ENCODE measurements around the gene POU3F1.

Gene POU3F1

GRCh38 chr1:38025233-38025632 lies 21.4 kb downstream of the POU3F1 start:
- DNase-seq = no peak
- Histone ChIP-seq H3K27ac (ENCODE audit: low read length) (no peak overlapping the region), H3F3A (ENCODE audit: insufficient read depth, low read length) (peaks cover 35% of the 10 kb centered on the region), H3K4me2 (ENCODE audit: low read depth, low read length) (no peak overlapping the region), H2AFZ (ENCODE audit: low read length) (no peak overlapping the region), H3K9ac (ENCODE audit: low read length) (no peak overlapping the region), H3K9me2 (replicated peaks; ENCODE audit: insufficient read depth, low read length) (no peaks in the 10 kb centered on the region), H3K27me3 (replicated peaks; ENCODE audit: insufficient read depth, low read length) (no peaks in the 10 kb centered on the region), H3K36me3 (replicated peaks; ENCODE audit: insufficient read depth, low read length) (no peaks in the 10 kb centered on the region; the same call in 1 of the 2 replicates), H3K4me3 (ENCODE audit: low read length) (no peak overlapping the region), H4K20me1 (ENCODE audit: insufficient read depth, low read length) (no peaks in the 10 kb centered on the region), H3K4me1 (ENCODE audit: low read length) (peaks cover 36% of the 10 kb centered on the region), H3K9me3 (replicated peaks; ENCODE audit: insufficient read depth, low read length) (no peaks in the 10 kb centered on the region), H3K79me2 (ENCODE audit: low read length) (no peaks in the 10 kb centered on the region; the same call in 1 of the 2 replicates)
- no peak for TF ChIP-seq EZH2phosphoT487 (IDR thresholded peaks at IDR 0.05; ENCODE audit: low read length)
- TF ChIP-seq CTCF (IDR thresholded peaks at IDR 0.05; ENCODE audit: low read length) = no peak
- TF ChIP-seq EZH2 (optimal IDR thresholded peaks at IDR 0.05; ENCODE audit: low read depth, low read length) = no peak

- Histone ChIP-seq H3K79me2 (ENCODE audit: low read length) (peaks cover 10% of the 10 kb centered on the region), H3K27me3 (replicated peaks; ENCODE audit: insufficient read depth, low read length) (no peaks in the 10 kb centered on the region), H3K36me3 (replicated peaks; ENCODE audit: insufficient read depth, low read length) (peaks cover 5% of the 10 kb centered on the region), H3K9me3 (replicated peaks; ENCODE audit: insufficient read depth, low read length) (no peaks in the 10 kb centered on the region), H3K4me3 (ENCODE audit: low read length) (no peak overlapping the region), H2AFZ (ENCODE audit: low read length) (no peak overlapping the region), H3K9ac (ENCODE audit: low read length) (no peak overlapping the region), H3K4me1 (ENCODE audit: low read length) (peaks cover 12% of the 10 kb centered on the region), H3K27ac (ENCODE audit: low read length) (no peak overlapping the region), H3F3A (ENCODE audit: insufficient read depth, low read length) (peaks cover 14% of the 10 kb centered on the region), H4K20me1 (ENCODE audit: insufficient read depth, low read length) (no peaks in the 10 kb centered on the region), H3K4me2 (ENCODE audit: low read depth, low read length) (no peak overlapping the region), H3K9me2 (replicated peaks; ENCODE audit: insufficient read depth, low read length) (no peaks in the 10 kb centered on the region)
- no peak for DNase-seq
- TF ChIP-seq EZH2phosphoT487 (IDR thresholded peaks at IDR 0.05; ENCODE audit: low read length) = no peak
- no peak for TF ChIP-seq CTCF (IDR thresholded peaks at IDR 0.05; ENCODE audit: low read length)
- TF ChIP-seq EZH2 (optimal IDR thresholded peaks at IDR 0.05; ENCODE audit: low read depth, low read length) = no peak
Measured at GRCh38 chr1:38022810-38023209, 23.8 kb downstream of the POU3F1 start.

GRCh38 chr1:38021969-38022368 lies 24.6 kb downstream of the POU3F1 start:
- no peak for DNase-seq
- Histone ChIP-seq H4K20me1 (ENCODE audit: insufficient read depth, low read length) (no peaks in the 10 kb centered on the region), H3F3A (ENCODE audit: insufficient read depth, low read length) (peaks cover 6% of the 10 kb centered on the region), H3K27me3 (replicated peaks; ENCODE audit: insufficient read depth, low read length) (no peaks in the 10 kb centered on the region), H3K4me3 (ENCODE audit: low read length) (no peak overlapping the region), H3K4me1 (ENCODE audit: low read length) (peaks cover 3% of the 10 kb centered on the region), H3K79me2 (ENCODE audit: low read length) (peaks cover 18% of the 10 kb centered on the region), H3K4me2 (ENCODE audit: low read depth, low read length) (no peak overlapping the region), H3K36me3 (replicated peaks; ENCODE audit: insufficient read depth, low read length) (peaks cover 5% of the 10 kb centered on the region), H3K9ac (ENCODE audit: low read length) (no peak overlapping the region), H3K9me3 (replicated peaks; ENCODE audit: insufficient read depth, low read length) (no peaks in the 10 kb centered on the region), H3K27ac (ENCODE audit: low read length) (no peak overlapping the region), H2AFZ (ENCODE audit: low read length) (no peak overlapping the region), H3K9me2 (replicated peaks; ENCODE audit: insufficient read depth, low read length) (no peaks in the 10 kb centered on the region)
- TF ChIP-seq CTCF (IDR thresholded peaks at IDR 0.05; ENCODE audit: low read length) (no peak), EZH2 (optimal IDR thresholded peaks at IDR 0.05; ENCODE audit: low read depth, low read length) (no peak), EZH2phosphoT487 (IDR thresholded peaks at IDR 0.05; ENCODE audit: low read length) (no peak)
